Keratinocyte (primary cell): Measurements from ENCODE around the gene P2RX7.
A peak's percentile ranks its signal among the peaks of the same experiment; 100 is the strongest.

Experiments
- CTCF ChIP-seq, 3 experiments: IDR thresholded peaks in 1 of 3; conservative IDR thresholded peaks in 1 of 3; optimal IDR thresholded peaks in 1 of 3; 2 replicates in 2 of 3; 3 replicates in 1 of 3; pipeline versions ENCODE3 to v1.5.1; 2011; ENCODE audit warnings: low read length in 3 of 3, mild to moderate bottlenecking in 3 of 3, moderate library complexity in 2 of 3, control low read depth in 1 of 3, inconsistent platforms in 1 of 3; ENCODE audit not compliant: insufficient read depth in 2 of 3; ENCODE audit errors: extremely low read depth in 1 of 3
- EZH2 ChIP-seq: IDR thresholded peaks from one replicate; pipeline ENCODE4 v1.6.1; 2012; ENCODE audit warnings: inconsistent platforms, mild to moderate bottlenecking, low read length, moderate library complexity

- TF ChIP-seq CTCF (optimal IDR thresholded peaks at IDR 0.05 in 1 of 3, IDR thresholded peaks at IDR 0.05 in 1 of 3, conservative IDR thresholded peaks at IDR 0.05 in 1 of 3; ENCODE audit: extremely low read depth in 1 of 3, insufficient read depth in 2 of 3, low read length in 3 of 3), result peak; percentile 21 to 45 (median 34)
- TF ChIP-seq EZH2, result no peak
Measured at GRCh38 chr12:121132601-121133481, at the start of gene P2RX7.
